GM23248 (cell line): ENCODE data around the gene CDC73.

Source experiments
- EZH2 ChIP-seq: fragments of 200-600 bp; sonication (generic); IDR thresholded peaks from 2 replicates; pipeline ENCODE4 v1.6.1; 2018; ENCODE audit warnings: antibody characterized with exemption, mild to moderate bottlenecking; ENCODE audit not compliant: insufficient read depth, poor library complexity, severe bottlenecking
- EZH2phosphoT487 ChIP-seq: fragments of 200-600 bp; sonication (generic); IDR thresholded peaks from 2 replicates; pipeline ENCODE4 v1.6.1; 2018; ENCODE audit warnings: antibody characterized with exemption, moderate library complexity, mild to moderate bottlenecking, low read depth; ENCODE audit not compliant: insufficient read depth

DNA sequence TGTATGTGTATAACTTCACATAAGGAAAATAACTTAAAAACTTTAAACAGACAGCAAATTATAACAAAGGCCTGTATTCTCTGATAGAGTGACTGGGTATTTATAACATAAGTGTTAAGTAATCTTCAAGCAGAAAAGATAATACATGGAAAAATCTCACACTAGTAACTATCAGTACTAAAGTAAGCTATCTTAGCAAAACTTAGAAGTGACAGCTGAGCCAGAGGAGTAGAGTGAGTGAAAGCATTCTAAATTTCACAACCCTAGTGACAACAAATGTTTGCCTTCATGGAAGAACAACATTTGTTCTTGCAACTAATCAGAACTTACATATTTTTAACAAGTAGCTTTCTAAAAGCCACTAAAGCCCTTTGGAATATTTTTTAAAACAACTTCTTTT is 139.1 kb downstream of the CDC73 start:
- TF ChIP-seq EZH2 (no peak), EZH2phosphoT487 (no peak)
